Suprapubic skin (tissue), 4 donors: Measurements from ENCODE around the gene DDRGK1.

Experiments used
- CTCF ChIP-seq, 2 donors: fragments of 200-600 bp in 1 of 2; fragments of 450-650 bp in 1 of 2; sonication (generic) in 1 of 2; IDR thresholded peaks; one replicate each; pipeline ENCODE4 v1.5.1; 2016 to 2019; ENCODE audit warnings: antibody characterized with exemption in 2 of 2, mild to moderate bottlenecking in 1 of 2, moderate library complexity in 1 of 2
- EP300 ChIP-seq: sonication (generic); formaldehyde crosslinking; IDR thresholded peaks from one replicate; pipeline ENCODE4 v1.6.1; 2017; ENCODE audit warnings: antibody characterized with exemption
- POLR2A ChIP-seq, 2 donors: fragments of 450-650 bp; IDR thresholded peaks; one replicate each; pipeline ENCODE4 v1.6.1; 2017; ENCODE audit warnings: antibody characterized with exemption in 2 of 2, mild to moderate bottlenecking in 2 of 2, moderate library complexity in 2 of 2
- POLR2AphosphoS5 ChIP-seq, 3 donors: sonication (generic); formaldehyde crosslinking; IDR thresholded peaks; one replicate each; pipeline ENCODE4 v1.6.1; 2017; ENCODE audit warnings: antibody characterized with exemption in 3 of 3

- TF ChIP-seq POLR2A (IDR thresholded peaks at IDR 0.05), result no peak
- TF ChIP-seq CTCF (IDR thresholded peaks at IDR 0.05), result no peak
- TF ChIP-seq EP300, result no peak
- no peak for TF ChIP-seq POLR2AphosphoS5 (IDR thresholded peaks at IDR 0.05)
These were observed 26.6 kb downstream of the DDRGK1 start for GRCh38 chr20:3177746-3178485.
